Superior temporal gyrus (tissue), 1 donor: ENCODE data around the gene TINAG.
"Not testable (repeated sequence)": the region's sequence is repeated elsewhere in the genome, so short reads cannot be mapped to it uniquely, and the experiment has no call there.

Experiments
- DNase-seq: peaks from one replicate; pipeline ENCODE4 v3.0.0-alpha.2; 2016; ENCODE audit errors: extremely low spot score

TINAG gene

DNA sequence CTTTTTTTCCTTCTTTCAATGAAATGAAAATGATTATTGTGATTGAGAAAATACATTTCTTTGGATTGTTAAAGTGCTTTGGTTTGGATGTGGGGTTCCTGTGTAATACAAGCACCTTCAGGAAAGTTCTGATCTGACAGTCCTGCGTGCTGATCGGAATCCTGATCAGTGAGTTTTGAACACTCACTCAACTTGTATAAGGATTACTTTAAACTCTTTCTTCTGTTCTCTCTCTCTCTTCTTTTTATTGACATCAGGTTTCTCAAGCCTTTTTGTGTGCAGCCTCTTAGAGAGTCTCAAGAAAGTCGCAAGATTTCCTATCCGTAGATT, 710 bp downstream of the TINAG start:
- no peak for DNase-seq

DNA sequence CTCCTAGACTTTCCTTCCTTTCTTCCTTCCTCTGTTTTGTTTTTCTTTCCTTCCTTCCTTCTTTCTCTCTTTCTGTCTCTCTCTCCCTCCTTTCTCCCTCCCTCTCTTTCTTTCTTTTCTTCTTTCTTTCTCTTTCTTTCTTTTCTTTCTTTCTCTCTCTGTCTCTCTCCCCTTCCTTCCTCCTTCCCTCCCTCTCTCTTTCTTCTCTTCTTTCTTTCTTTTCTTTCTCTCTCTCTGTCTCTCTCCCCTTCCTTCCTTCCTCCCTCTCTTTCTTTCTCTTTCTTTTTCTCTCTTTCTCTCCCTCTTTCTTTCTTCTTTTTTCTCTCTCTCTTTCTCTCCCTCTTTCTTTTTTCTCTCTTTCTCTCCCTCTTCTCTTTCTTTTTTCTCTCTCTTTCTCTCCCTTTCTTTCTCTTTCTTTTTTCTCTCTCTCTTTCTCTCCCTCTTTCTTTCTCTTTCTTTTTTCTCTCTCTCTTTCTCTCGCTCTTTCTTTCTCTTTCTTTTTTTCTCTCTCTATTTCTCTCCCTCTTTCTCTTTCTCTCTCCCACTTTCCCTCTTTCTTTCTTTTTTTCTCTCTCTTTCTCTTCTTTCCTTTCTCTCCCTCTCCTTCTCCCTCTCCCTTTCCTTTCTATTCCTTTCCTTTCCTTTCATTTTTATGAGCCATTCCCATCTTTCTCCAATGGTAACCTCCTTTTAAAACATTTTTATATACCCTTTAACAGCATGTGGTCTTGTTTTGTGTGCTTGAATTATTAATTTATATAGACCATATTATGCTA, 2.3 kb downstream of the TINAG start:
- no peak for DNase-seq

DNA sequence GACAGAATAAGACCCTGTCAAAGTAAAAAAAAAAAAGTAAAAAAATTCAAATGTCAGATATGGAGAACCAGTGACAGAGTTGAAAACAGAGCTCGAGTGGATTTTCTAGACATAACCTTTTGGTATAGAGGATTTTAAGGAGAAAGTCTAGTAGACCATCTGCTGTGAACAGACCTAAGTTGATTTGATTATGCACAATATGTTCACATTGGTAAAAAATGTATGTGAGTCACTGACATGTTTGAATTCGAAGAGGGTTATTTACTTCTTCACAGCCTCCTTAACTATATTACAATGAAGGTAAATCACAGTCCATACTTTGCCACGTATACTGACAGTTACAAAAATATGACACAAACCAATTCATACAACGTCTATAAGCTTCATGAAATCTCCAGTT, 7.4 kb downstream of the TINAG start:
- DNase-seq = no peak

DNA sequence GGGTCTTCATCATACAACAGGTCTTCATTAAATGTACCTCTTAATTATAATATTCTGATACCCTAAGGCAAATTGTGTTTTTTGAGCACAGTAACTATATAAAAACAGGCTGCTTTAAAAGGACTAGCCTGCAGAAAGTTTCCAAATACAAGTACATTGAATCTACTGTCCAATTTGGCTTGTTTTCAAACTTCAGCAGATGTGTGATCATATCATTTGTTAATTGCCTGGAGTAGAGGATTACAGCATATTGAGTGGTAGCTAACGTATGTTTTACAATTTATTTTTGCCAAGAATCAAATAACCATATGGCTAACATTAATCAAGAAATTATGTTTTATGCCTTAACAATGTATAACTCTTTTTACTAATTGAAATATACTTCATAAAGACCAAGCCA, 12.6 kb downstream of the TINAG start:
- no peak for DNase-seq

DNA sequence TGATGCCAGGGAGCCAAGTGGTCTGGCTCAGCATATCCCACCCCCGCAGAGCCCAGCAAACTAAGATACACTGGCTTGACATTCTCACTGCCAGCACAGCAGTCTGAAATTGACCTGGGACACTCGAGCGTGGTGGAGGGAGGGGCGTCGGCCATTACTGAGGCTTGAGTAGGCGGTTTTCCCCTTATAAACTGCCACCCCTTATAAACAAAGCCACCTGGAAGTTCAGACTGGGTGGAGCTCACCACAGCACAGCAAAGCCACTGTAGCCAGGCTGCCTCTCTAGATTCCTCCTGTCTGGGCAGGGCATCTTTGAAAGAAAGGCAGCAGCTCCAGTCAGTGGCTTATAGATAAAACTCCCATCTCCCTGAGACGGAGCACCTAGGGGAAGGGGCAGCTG, 19.4 kb downstream of the TINAG start:
- no peak for DNase-seq

DNA sequence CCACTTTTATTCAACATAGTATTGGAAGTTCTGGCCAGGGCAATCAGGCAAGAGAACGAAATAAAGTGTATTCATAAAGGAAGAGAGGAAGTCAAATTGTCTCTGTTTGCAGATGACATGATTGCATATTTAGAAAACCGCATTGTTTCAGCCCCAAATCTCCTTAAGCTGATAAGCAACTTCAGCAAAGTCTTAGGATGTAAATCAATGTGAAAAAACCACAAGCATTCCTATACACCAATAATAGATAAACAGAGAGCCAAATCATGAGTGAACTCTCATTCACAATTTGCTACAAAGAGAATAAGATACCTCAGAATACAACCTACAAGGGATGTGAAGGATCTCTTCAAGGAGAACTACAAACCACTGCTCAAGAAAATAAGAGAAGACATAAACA, 23.3 kb downstream of the TINAG start:
- not testable (repeated sequence) for DNase-seq

DNA sequence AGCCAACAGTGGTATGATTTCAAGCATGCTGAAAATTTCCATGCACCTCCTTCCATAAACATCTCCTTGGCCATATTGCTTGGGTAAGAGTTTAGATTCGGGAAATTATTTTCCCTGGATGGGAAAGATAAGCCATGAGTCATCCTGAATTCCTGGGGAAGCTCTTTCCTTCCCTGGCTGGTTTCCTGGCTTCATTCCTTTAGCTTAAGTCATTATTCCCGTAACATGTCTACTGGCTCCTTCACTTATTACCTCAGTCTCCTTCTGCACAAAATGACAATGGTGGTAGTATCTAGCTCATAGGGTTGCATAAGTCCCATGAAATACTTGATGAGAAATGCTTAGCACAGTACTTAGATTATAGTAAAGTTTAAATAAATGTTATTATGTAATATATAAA, 27.6 kb downstream of the TINAG start:
- no peak for DNase-seq

DNA sequence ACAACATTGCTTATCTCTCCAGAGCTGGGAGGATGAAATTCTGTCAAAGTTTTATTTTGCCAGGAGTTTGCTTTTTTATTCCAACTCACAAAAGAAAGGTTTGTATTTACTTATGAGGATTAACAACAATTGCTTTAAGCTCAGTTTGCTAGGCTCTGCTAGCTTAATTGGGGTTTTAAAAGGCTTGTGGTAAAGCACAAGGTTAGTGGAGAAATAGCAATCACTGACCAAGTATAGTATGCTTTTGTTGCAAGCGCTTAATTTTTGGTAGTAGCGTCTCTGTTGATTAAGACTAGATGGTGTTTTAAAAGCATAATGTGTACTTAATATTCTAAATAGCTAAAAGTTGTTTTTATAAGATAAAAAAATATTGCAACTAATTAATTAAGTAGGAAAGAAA, 45.7 kb downstream of the TINAG start:
- no peak for DNase-seq

DNA sequence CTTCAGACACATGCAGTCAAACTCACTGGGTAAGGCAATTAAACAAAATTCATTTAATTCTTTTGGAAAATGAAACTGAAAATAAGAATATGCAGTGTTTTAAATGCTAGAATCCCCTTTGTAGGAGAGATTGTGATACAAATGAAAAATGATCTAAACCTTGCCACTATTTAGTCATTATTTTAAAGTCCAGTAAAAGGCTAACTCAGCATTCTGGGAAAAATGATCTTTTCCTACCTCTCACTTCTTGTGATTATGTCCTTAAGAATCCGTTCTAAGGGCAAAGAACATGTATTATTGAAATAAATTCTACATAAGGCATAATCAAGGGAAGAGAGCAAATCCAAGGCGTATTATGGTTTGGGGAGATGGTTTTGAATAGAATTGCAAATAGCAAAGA, 46.4 kb downstream of the TINAG start:
- DNase-seq = no peak

DNA sequence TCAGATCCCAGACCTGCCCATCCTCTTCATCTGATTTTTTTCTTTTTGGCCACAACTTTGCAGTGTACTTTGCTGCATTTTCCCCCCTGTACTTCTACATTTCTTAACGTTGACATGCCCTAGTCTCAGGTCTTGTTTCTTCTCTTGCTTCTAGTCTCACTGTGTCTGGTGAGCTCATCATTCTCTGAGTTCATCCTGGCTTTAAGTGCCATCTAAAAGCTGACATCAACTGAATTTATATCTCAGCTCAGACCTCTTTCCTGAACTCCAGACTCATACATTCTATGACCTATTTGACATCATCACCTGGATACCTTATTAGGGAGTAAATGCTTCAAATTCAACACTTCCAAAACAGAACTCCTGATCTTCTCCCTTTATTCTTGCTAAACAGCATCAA, 48.9 kb downstream of the TINAG start:
- no peak for DNase-seq

DNA sequence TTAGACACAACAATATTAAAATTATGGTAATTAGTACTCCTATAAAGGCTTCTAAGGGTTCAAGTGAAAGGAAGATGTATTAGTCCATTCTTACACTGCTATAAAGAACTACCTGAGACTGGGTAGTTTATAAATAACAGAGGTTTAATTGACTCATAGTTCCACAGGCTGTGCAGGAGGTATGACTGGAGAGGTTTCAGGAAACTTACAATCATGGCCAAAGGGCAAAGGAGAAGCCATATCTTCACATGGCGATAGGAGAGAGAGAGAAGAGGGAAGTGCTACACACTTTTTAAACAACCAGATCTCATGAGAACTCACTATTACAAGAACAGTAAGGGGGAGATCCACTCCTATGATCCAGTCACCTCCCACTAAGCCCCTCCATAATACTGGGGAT, 52.9 kb downstream of the TINAG start:
- DNase-seq = no peak

DNA sequence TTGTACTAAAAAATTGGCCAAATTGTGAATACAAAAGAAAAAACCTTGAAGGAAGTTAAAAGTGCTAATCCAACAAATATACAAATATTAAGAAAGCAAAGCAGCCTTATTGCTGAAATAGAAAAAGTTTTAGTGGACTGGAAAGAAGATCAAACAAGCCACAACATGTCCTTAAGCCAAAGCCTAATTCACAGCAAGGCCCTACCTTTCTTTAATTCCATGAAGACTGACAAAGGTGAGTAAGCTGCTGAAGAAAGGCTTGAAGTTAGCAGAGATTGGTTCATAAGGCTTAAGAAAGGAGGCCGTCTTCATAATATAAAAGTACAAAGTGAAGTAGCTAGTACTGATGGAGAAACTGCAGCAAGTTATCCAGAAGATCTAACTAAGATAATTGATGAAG, 53.5 kb downstream of the TINAG start:
- no peak for DNase-seq

DNA sequence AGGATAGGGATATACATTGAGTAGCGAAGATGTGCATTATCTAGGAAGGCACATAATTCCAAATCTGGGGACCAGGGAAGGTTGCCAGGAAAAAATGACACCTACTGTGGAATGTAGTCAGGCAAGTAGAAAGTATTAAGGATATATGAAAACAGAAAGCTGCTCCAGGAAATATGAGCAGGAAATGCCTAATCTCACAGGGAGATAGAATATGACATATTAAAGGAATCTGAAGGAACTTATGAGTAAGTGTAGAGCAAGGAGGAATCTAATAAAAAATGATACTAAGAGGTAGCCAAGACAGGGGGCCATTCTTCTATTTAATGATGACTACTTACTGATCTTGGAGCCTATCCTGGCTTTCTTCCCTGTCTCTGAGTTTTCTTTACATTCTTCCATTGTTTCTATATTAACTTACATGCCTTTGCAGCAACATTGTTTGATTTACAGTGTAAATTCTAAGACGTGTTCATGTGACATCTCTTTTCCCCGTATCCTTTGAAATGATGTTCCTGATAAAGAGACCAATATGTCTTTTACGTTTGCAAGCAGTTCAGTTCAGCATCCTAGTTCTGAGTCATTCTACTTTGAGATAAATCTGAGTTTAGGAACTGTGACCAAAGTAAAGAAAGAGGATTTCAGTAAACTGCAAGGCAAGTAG, 58.6 kb downstream of the TINAG start:
- no peak for DNase-seq

DNA sequence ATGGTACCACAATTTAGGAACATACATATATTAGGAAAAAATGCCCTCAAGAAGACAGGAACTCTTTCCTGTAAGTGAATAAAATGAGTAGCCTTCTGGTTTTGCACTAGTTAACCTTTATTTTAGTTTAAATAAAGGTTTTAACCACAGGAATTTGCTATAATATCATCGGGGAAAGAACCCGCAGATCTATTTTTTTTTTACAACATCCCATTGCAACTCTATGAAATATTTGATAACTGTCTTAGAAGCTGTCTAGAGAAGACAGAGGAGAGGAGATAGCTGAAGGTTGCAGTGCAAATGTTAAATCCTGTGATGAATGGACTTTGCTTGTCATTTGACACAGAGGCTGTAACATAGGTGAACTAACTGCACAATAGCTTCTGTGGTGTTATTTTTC, 69.5 kb downstream of the TINAG start:
- no peak for DNase-seq

DNA sequence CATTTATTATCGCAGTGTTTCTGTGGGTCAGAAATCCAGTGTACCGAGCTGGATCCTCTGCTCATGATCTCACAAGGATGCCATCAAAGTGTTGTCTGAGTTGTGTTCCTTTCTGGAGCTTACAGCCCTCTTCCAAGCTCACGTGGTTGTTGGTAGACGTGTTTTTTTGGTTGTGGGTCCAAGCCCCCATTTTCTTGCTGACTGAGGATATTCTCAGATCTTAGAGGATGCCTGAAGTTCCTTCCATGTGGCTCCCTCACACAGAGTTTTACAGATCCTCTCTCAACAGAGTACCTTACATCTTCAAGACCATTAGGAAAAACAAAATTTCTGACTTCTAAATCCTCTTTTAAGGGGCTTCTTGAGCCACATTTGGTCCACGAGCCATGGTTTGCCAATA, 78.1 kb downstream of the TINAG start:
- DNase-seq = no peak

DNA sequence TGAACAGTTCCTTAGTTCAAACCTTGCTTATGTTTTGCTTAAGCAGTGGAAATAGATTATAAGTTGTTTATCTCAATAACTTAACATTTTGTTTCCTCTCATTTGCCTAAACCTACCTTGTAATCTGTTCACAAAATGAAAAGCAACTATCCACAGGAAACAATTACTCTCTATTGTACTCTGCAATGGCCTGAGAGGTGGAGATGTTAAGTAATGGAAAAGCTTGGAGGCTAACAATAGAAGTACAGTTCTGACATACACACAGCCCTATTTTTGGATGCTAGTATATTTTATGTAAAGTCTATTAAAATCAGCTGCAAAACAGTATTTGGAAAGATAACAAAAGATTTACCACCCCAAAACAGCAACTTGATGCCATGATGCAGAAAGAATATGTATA, 82.1 kb downstream of the TINAG start:
- DNase-seq = no peak

DNA sequence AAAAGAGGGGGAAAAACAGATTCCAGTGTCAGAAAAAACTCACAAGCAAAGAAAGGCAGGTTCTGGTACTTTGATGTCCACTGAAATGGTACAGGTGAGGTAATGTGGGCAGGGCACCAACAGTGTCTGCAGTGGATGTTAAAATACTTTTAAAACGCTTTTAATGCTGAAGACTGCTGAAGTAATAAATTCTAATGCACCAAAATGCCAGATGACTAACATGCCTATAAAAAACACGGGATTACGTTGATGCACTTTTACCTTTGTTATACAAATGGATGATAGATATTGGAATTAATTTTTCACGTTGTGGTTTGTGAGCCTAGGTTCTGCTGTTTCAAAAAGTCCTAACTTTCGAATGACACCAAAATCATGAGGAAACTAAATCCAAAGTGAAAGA, 83.3 kb downstream of the TINAG start:
- no peak for DNase-seq

DNA sequence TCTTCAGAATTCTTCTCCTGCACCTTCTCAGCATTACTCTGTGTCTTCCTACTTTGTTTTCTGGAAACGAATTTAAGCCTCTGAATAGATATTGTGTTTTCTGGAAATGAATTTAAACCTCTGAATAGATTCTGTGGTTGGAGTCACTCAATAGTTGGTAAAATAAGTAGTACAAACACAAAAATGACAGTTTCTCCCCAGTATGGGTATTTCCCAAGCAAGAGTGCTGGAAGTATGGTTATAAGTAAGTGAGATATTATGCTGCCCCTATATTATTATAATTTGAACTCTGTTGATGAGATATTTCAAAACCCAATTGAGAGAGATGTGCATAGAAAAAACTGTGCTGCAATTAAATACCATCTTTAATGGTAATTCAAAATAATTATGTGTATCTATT, 94.9 kb downstream of the TINAG start:
- no peak for DNase-seq

DNA sequence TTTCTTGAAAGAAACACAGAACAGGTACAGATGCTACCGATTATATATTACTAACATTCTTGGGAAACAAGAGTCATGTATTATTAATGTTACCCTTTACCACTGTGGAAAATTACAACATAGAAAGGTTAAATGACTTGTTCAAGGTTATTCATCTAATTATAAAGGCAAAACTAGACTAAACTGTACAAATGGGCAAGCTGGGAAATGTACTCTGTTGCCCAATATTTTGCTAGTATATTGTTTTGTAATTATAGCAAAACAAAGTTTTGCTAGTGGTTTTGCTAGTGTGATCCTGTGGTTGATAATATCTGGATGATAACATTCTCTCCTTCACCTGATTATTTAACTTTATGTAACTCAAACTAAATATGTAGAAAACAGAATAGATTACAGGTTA, 96.5 kb downstream of the TINAG start:
- no peak for DNase-seq

DNA sequence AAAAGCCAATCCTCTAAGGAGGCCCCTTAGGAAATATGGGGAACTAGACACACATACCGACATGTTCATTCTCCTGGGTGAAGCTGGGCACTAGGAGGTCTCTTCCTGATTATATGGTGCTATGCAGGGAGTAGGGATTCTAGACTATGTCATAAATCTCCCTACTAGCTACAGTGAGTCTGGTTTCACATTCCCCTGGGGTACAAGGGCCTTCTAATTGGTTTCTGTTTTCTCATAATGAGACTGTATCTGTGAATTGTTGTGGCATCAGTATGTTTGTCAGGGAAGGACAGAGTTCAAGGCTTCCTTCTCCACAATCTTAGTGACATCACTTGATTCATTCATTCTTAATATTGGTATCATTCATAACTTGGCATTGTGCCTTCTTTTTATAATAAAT, 103.5 kb downstream of the TINAG start:
- DNase-seq = no peak

DNA sequence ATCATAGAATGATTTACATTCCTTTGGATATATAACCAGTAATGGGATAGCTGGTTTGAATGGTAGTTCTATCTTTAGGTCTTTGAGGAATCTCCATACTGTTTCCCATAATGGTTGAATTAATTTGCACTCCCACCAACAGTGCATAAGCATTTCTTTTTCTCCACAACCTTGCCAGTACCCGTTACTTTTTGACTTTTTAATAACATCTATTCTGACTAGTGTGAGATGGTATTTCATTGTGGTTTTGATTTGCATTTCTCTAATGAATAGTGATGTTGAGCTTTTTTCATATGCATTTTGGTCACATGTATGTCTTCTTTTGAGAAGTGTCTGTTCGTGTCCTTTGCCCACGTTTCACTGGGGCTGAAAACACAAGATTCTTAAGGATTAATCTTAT, 107.3 kb downstream of the TINAG start:
- DNase-seq = no peak

DNA sequence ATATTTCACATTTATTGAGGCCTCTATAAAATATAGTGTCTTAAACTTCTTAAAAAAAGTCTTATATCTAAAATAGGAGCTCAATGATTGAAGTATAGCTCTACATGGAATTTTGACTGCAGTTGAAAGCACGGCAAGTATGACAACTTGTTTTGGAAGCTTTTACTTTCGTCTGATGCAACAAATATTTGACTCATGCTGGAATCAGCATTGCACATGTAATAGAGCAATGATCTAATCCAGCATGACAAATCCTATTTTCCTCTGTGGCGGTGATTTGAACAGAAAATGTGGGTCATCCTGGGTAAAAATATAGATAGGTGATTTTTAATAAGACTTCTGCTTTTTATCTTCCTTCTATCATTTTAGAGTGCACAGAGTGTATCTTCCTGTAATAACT, 111.6 kb downstream of the TINAG start:
- no peak for DNase-seq

DNA sequence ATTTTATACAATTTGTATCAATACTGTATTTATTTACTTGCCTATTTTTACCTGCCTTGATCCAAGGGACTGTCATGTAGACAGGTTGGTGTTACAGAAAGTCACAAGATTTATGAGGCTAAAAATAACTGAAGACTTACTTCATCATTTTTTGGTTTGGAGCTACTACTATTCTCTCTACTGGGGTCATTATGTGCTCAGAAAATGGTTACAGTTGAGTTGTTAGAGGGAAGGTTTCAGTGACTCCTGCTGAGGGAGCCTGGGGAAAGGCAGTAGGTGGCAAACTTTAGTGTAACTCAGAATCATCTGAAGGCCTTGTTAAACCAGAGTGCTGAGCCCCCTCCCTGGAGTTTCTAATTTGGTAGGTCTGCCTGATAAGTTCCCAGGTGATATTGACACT, 118.8 kb downstream of the TINAG start:
- no peak for DNase-seq

DNA sequence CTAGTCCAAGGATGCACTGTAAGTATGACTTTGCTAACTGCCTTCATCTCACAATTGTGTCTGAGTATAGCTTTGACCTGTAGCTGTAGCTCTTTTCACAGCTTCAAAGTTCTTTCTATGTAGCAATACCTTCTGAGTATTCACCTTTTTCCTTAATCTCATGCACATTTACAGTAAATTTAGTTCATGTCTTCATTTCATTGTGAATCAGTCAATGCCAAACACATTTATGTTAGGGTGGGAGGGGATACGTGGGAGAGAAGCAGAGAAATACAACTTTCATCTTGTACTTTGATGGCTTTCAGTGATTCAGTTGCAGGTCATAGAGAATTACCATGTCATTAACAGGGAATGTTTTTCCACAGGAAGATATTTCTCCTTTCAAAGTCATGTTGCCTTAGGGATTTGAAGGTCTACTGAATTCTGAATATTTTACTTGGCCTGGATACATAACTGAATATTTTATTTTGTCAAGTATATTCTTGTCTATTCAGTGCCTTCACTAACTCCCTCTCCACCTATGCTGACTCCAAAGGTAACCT, 119.2 kb downstream of the TINAG start:
- no peak for DNase-seq
